NCI-H1436 (cell line): ENCODE data around the gene KCTD5.
A peak's percentile ranks its signal among the peaks of the same experiment; 100 is the strongest.
"Not testable (repeated sequence)": the region's sequence is repeated elsewhere in the genome, so short reads cannot be mapped to it uniquely, and the experiment has no call there.

Experiments used
- DNase-seq: peaks from one replicate; lab custom pipeline; 2025; lab: John Stamatoyannopoulos, UW

The KCTD5 gene

GRCh38 chr16:2710021-2710710, 27.8 kb downstream of the KCTD5 start:
- no peak for DNase-seq

GRCh38 chr16:2710711-2711231, 28.4 kb downstream of the KCTD5 start:
- DNase-seq, result no peak

GRCh38 chr16:2711370-2712062, 29.2 kb downstream of the KCTD5 start:
- DNase-seq, result no peak

- DNase-seq, result no peak
Measured at GRCh38 chr16:2712063-2712441, 29.7 kb downstream of the KCTD5 start.

GRCh38 chr16:2712546-2712945, 30.2 kb downstream of the KCTD5 start:
- no peak for DNase-seq

GRCh38 chr16:2713523-2713922, 31.2 kb downstream of the KCTD5 start:
- no peak for DNase-seq

GRCh38 chr16:2713985-2714774, 31.9 kb downstream of the KCTD5 start:
- DNase-seq, result no peak

- DNase-seq, result no peak
Measured at GRCh38 chr16:2715064-2715463, 32.7 kb downstream of the KCTD5 start.

- DNase-seq, result no peak
Measured at GRCh38 chr16:2715519-2715918, 33.2 kb downstream of the KCTD5 start.

GRCh38 chr16:2715966-2716885, 33.9 kb downstream of the KCTD5 start:
- no peak for DNase-seq

GRCh38 chr16:2716948-2717347, 34.6 kb downstream of the KCTD5 start:
- no peak for DNase-seq

- no peak for DNase-seq
Measured at GRCh38 chr16:2717383-2718263, 35.3 kb downstream of the KCTD5 start.

GRCh38 chr16:2719328-2720063, 37.2 kb downstream of the KCTD5 start:
- no peak for DNase-seq

- DNase-seq, result no peak
Measured at GRCh38 chr16:2720064-2720457, 37.7 kb downstream of the KCTD5 start, which contains the start of gene PRSS27. Gene PRSS27 (minus strand): TSS chr16:2720224. CDS start chr16:2720160, 64 bp downstream.

- peak; percentile 88 for DNase-seq
Measured at GRCh38 chr16:2720719-2721633, 38.7 kb downstream of the KCTD5 start.

GRCh38 chr16:2721634-2722173, 39.4 kb downstream of the KCTD5 start:
- not testable (repeated sequence) for DNase-seq

- DNase-seq, result no peak
Measured at GRCh38 chr16:2724088-2724676, 41.9 kb downstream of the KCTD5 start.

GRCh38 chr16:2724816-2725348, 42.6 kb downstream of the KCTD5 start:
- DNase-seq, result no peak
